ENCODE data around the gene UBR3.

UBR3 gene

DNA sequence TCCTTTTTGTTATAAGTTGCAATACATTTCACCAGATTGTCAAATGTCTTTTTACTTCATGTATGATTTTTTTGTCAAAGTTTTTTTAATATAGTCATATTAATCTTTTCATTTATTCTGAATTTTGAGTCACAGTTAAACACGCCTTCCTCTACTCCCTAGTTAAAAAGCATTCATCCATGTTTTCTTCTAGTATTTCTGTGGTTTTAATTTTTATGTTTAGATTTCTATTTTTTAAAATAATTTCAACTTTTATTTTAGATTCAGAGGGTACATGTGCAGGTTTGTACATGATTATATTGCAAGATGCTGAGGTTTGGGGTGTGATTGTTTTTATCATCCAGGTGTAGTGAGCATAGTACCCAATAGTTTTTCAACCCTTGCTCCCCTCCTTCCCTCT lies 204.0 kb downstream of the UBR3 start:
- ATAC-seq (ENCODE audit: low read depth): no peak
- no peak overlapping the region for H3K4me3 ChIP-seq (ENCODE audit: severe bottlenecking)
- no peak overlapping the region for H3K27ac ChIP-seq (ENCODE audit: poor library complexity, severe bottlenecking)
- TF ChIP-seq, protein P1, sequence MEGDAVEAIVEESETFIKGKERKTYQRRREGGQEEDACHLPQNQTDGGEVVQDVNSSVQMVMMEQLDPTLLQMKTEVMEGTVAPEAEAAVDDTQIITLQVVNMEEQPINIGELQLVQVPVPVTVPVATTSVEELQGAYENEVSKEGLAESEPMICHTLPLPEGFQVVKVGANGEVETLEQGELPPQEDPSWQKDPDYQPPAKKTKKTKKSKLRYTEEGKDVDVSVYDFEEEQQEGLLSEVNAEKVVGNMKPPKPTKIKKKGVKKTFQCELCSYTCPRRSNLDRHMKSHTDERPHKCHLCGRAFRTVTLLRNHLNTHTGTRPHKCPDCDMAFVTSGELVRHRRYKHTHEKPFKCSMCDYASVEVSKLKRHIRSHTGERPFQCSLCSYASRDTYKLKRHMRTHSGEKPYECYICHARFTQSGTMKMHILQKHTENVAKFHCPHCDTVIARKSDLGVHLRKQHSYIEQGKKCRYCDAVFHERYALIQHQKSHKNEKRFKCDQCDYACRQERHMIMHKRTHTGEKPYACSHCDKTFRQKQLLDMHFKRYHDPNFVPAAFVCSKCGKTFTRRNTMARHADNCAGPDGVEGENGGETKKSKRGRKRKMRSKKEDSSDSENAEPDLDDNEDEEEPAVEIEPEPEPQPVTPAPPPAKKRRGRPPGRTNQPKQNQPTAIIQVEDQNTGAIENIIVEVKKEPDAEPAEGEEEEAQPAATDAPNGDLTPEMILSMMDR (IDR thresholded peaks at IDR 0.05; ENCODE audit: poor library complexity, severe bottlenecking): no peak
- DNase-seq (ENCODE audit: low spot score): no peak
- no peaks in the 10 kb centered on the region for H3K27me3 ChIP-seq (ENCODE audit: insufficient read depth, poor library complexity, severe bottlenecking)
- no peaks in the 10 kb centered on the region for H3K9me3 ChIP-seq (ENCODE audit: severe bottlenecking)
- no peaks in the 10 kb centered on the region for H3K36me3 ChIP-seq (ENCODE audit: low read depth)
- no peaks in the 10 kb centered on the region for H3K4me1 ChIP-seq (ENCODE audit: insufficient read depth, poor library complexity, severe bottlenecking)

DNA sequence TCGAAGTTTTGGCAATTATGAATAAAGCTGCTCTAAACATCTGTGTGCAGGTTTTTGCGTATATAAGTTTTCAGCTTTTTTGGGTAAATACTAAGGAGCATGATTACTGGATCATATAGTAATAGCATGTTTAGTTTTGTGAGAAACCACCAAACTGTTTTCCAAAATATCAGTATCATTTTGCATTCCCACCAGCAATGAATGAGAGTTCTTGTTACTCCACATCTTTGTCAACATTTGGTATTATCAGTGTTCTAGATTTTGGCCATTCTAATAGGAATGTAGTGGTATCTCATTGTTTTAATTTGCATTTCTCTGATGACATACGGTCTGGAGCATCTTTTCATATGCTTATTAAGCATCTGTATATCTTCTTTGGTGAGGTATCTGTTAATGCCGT lies 207.3 kb downstream of the UBR3 start:
- no peaks in the 10 kb centered on the region for H3K27me3 ChIP-seq (ENCODE audit: insufficient read depth, poor library complexity, severe bottlenecking)
- H3K4me1 ChIP-seq (ENCODE audit: insufficient read depth, poor library complexity, severe bottlenecking): no peaks in the 10 kb centered on the region
- TF ChIP-seq, protein P1 (IDR thresholded peaks at IDR 0.05; ENCODE audit: poor library complexity, severe bottlenecking): no peak
- H3K4me3 ChIP-seq (ENCODE audit: severe bottlenecking): no peak overlapping the region
- H3K9me3 ChIP-seq (ENCODE audit: severe bottlenecking): no peaks in the 10 kb centered on the region
- no peaks in the 10 kb centered on the region for H3K36me3 ChIP-seq (ENCODE audit: low read depth)
- H3K27ac ChIP-seq (ENCODE audit: poor library complexity, severe bottlenecking): no peak overlapping the region
- DNase-seq (ENCODE audit: low spot score) (no peak), ATAC-seq (ENCODE audit: low read depth) (no peak)

DNA sequence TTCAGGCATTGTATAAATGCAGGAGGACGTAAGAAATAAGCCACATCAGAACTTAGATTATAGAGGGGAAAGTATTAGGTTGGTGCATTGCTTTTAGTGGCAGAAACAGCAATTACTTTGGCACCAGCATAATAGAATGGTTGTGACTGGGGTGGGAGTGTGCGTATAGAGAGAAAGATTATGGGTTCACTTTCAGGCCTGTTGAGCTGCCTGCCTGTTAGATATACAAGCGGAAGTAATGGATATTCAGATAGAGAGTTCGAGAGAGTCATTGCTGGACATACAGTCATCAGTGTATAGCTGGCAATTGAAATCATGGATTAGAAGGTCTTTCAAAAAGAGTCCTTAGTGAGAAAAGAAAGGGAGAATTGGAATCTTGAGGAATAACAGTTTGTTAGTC lies 211.5 kb downstream of the UBR3 start:
- H3K4me3 ChIP-seq (ENCODE audit: severe bottlenecking): no peak overlapping the region
- DNase-seq (ENCODE audit: low spot score) (no peak), ATAC-seq (ENCODE audit: low read depth) (no peak)
- H3K27me3 ChIP-seq (ENCODE audit: insufficient read depth, poor library complexity, severe bottlenecking): no peaks in the 10 kb centered on the region
- peaks cover 5% of the 10 kb centered on the region for H3K36me3 ChIP-seq (ENCODE audit: low read depth)
- TF ChIP-seq, protein P1 (IDR thresholded peaks at IDR 0.05; ENCODE audit: poor library complexity, severe bottlenecking): no peak
- H3K4me1 ChIP-seq (ENCODE audit: insufficient read depth, poor library complexity, severe bottlenecking): no peaks in the 10 kb centered on the region
- H3K9me3 ChIP-seq (ENCODE audit: severe bottlenecking): no peaks in the 10 kb centered on the region
- no peak overlapping the region for H3K27ac ChIP-seq (ENCODE audit: poor library complexity, severe bottlenecking)

DNA sequence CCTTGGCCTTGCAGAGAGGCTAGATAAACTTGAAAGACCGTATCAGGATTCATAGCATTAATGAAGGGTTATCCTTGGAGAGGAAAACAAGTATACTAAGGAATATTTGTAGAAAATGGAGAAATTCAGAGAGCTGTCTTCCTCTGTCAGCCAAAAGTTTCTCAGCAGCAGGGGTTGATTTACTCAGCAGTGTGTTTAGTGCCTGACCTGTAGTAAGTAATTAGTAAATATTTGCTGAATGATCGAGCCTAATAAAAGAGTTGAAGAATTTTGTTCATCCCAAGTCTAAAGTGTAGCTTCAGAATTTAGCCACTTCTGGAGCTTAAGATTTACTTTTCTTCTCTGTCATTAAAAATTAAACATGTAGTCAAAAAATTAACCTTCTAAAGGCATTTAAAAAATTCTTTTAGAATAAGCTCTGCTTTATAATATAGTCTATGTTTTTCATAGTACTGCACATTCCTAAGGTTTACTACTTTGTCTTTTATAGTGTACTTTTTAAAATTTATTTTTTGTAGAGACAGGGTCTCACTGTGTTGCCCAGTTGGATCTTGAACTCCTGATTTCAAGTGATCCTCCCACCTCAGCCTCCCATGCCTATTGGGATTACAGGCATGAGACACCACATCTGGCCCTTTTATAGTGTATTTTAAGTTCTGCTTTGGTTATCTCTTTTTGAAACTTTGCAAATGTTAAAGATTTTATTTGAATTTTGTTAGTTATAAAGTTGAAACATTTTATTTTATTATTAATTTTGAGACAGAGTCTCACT lies 212.3 kb downstream of the UBR3 start:
- H3K9me3 ChIP-seq (ENCODE audit: severe bottlenecking): no peaks in the 10 kb centered on the region
- no peak overlapping the region for H3K4me3 ChIP-seq (ENCODE audit: severe bottlenecking)
- no peak overlapping the region for H3K27ac ChIP-seq (ENCODE audit: poor library complexity, severe bottlenecking)
- no peaks in the 10 kb centered on the region for H3K4me1 ChIP-seq (ENCODE audit: insufficient read depth, poor library complexity, severe bottlenecking)
- DNase-seq (ENCODE audit: low spot score): no peak
- H3K36me3 ChIP-seq (ENCODE audit: low read depth): peaks cover 5% of the 10 kb centered on the region
- no peaks in the 10 kb centered on the region for H3K27me3 ChIP-seq (ENCODE audit: insufficient read depth, poor library complexity, severe bottlenecking)
- TF ChIP-seq, protein P1 (IDR thresholded peaks at IDR 0.05; ENCODE audit: poor library complexity, severe bottlenecking): no peak
- no peak for ATAC-seq (ENCODE audit: low read depth)

DNA sequence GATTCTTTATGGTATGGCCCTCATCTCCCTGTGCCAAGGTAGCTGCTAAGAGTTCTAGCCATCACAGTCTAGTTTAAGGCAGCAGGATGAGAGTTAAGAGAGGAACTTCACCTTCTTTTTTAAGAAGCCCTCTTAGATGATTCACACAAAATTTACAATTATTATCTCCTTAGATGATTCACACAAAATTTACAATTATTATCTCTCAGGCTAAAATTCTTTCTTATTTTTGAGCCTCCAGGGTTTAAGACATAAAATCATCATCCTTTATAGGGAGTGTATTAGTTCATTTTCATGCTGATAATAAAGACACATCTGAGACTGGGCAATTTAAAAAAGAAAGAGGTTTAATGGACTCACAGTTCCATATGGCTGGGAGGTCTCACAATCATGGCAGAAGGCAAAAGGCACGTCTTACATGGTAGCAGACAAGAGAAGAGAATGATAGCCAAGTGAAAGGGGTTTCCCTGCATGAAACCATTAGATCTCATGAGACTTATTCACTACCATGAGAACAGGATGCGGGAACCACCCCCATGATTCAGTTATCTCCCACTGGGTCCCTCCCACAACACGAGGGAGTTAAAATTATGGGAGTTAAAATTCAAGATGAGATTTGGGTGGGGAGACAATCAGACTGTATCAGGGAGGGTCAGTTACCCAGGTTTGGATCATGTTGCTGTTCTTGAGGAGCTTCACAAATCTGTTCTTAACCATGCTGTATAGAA lies 217.7 kb downstream of the UBR3 start:
- Histone ChIP-seq H3K36me3 (ENCODE audit: low read depth) (peaks cover 5% of the 10 kb centered on the region), H3K27ac (ENCODE audit: poor library complexity, severe bottlenecking) (no peak overlapping the region), H3K4me3 (ENCODE audit: severe bottlenecking) (no peak overlapping the region), H3K9me3 (ENCODE audit: severe bottlenecking) (no peaks in the 10 kb centered on the region), H3K4me1 (ENCODE audit: insufficient read depth, poor library complexity, severe bottlenecking) (no peaks in the 10 kb centered on the region), H3K27me3 (ENCODE audit: insufficient read depth, poor library complexity, severe bottlenecking) (no peaks in the 10 kb centered on the region)
- ATAC-seq (ENCODE audit: low read depth) (no peak), DNase-seq (ENCODE audit: low spot score) (no peak)
- TF ChIP-seq, protein P1 (IDR thresholded peaks at IDR 0.05; ENCODE audit: poor library complexity, severe bottlenecking): no peak

Measured in RWPE2 (cell line).